Raji (cell line): ENCODE results near the gene SPRTN.

Experiments used
- POLR2A ChIP-seq: IDR thresholded peaks from 2 replicates; pipeline ENCODE4 v1.6.1; 2011; ENCODE audit warnings: low read depth, low read length, control low read depth; ENCODE audit not compliant: insufficient read depth

Gene SPRTN

GRCh38 chr1:231390071-231390470 is 52.0 kb downstream of the SPRTN start:
- TF ChIP-seq POLR2A, result no peak

- TF ChIP-seq POLR2A, result no peak
These were observed 54.5 kb downstream of the SPRTN start for GRCh38 chr1:231392389-231393131.

- TF ChIP-seq POLR2A, result no peak
These were observed 55.6 kb downstream of the SPRTN start for GRCh38 chr1:231393668-231394067.

- TF ChIP-seq POLR2A, result no peak
These were observed 57.2 kb downstream of the SPRTN start for GRCh38 chr1:231395076-231395997.

GRCh38 chr1:231395998-231396390 is 57.9 kb downstream of the SPRTN start:
- no peak for TF ChIP-seq POLR2A

GRCh38 chr1:231396643-231397042 is 58.5 kb downstream of the SPRTN start:
- TF ChIP-seq POLR2A, result no peak

GRCh38 chr1:231397886-231398671 is 60.0 kb downstream of the SPRTN start:
- TF ChIP-seq POLR2A, result no peak

- no peak for TF ChIP-seq POLR2A
These were observed 63.4 kb downstream of the SPRTN start for GRCh38 chr1:231401478-231401877.

GRCh38 chr1:231404318-231404717 is 66.2 kb downstream of the SPRTN start:
- TF ChIP-seq POLR2A, result no peak
